HG03575 (cell line): ENCODE measurements around the gene SUSD6.
A peak's percentile ranks its signal among the peaks of the same experiment; 100 is the strongest.

Source experiments
- ATAC-seq: cut with Tn5 transposase; IDR thresholded peaks from one replicate; pipeline ENCODE4 v1.9.1; 2021; ENCODE audit not compliant: unreplicated experiment, insufficient number of reproducible peaks, low FRiP score; ENCODE audit errors: extremely low read depth

The SUSD6 gene

DNA sequence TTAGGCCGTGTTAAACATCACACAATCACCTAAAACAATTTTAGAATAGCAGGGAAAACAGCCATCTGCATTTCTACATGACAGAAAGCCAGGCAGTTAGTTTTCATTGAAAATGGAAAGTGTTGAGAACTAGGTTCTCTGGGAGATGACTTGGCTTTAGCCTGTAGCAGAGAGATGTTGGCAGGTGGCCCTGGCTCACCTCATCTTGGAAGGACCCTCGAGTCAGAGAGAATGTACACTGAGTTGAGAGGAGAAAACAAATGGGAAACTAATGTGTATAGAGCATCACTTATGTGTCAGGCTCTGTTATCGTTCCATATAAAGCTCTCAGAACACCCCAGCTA, 51.9 kb downstream of the SUSD6 start:
- ATAC-seq, result no peak

DNA sequence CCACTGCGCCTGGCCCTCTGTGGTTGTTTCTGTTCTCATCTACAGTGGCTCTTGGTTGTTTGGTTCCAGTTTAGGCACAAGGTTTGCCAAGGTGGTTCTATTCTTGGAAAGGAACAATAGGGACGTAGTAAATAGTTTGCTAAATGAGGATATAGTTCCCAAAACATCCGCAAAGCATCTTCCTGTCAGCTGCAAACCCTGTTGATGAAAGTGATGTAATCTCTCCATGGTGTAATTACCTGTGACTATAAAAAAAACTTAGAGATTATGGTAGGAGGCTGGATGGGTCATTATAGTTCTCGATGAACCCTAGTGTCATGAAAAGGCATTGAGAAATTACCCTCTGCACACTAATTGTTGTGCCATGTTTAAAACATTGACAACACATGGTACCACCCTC, 52.9 kb downstream of the SUSD6 start:
- ATAC-seq, result no peak

- ATAC-seq, result no peak
Measured at GRCh38 chr14:69664865-69665526, 53.6 kb downstream of the SUSD6 start.

DNA sequence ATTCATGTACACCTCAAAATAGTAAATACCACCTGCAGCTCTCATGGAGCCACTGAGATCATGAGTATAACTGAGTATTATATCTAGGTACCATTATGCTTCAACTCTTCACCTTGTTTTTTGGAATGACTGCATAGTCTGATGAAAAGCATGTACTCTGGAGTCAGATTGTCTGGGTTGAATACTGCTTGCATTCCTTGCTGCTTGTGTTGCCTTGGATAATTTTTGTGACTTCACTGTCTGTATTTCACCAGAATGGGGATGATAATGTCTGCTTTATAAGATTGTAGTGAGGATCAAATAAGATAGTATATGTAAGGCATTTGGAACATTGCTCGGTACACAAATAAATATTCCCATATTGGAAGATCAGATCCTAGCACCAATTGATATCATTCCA, 54.2 kb downstream of the SUSD6 start:
- no peak for ATAC-seq

GRCh38 chr14:69666112-69666511, 54.7 kb downstream of the SUSD6 start:
- ATAC-seq, result no peak

DNA sequence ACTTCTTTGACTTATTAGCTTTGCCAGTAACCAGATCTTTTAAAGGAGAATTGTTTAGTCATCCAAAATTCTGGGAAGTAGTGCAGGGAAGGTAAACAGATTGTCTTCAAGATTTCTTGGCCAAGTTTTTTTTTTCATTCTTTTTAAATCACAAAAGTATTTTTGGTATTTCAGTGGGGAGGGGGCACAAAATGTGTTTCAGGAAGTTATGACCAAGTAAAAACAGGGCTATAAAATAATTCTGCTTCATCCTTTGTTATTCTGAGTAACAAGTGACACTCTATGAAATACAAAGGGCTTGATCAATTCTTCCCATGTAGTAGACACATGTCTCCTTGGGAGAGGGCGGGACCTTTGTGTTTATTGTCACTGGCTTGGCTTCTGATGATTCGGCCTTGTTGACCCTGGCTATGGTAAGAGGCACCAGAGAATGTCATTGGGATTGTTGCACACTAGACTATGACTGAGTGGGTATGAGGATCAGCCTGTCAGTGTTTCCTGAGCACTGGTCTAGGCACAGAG, 55.4 kb downstream of the SUSD6 start:
- ATAC-seq, result no peak

DNA sequence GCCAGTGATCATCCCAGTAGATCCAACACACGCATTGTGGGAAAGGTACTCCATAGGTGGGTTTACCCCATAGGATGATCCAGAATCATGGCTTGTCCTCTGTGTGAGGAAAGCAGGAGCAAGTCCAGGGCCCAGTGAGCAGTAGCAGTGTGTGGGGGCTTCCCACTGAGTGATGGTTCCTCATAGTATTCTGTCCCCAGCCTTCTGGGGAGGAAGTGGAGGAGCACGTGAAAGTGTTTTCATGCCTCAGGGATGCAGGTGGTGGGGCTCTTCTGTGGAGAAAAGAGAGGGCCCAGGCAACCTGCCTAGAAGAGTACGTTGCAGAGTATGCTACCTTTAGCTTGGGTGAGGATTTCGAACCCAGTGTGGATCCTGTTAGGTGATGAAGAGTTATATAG, 56.5 kb downstream of the SUSD6 start:
- ATAC-seq, result no peak

GRCh38 chr14:69669375-69669774, 58.0 kb downstream of the SUSD6 start:
- ATAC-seq, result no peak

DNA sequence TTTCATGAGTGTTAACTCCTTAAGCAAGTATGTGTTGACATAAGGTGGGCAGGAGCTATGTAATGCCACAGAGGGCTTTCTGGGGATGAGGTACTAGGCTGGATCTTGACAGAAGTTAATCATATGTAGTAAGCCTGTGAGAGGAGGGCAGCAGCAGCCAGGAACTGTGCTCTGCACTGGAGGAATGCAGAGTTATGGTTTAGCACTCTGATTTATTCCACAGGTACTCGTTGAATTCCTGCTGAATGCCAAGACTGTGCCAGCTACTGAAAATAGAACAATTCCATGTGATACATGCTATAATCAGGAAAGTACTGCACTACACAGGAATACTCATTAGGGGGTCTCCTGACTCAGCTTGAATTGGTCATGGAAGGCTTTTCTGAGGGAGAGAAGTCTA, 58.7 kb downstream of the SUSD6 start:
- no peak for ATAC-seq

- ATAC-seq, result no peak
Measured at GRCh38 chr14:69671365-69672030, 60.1 kb downstream of the SUSD6 start.

DNA sequence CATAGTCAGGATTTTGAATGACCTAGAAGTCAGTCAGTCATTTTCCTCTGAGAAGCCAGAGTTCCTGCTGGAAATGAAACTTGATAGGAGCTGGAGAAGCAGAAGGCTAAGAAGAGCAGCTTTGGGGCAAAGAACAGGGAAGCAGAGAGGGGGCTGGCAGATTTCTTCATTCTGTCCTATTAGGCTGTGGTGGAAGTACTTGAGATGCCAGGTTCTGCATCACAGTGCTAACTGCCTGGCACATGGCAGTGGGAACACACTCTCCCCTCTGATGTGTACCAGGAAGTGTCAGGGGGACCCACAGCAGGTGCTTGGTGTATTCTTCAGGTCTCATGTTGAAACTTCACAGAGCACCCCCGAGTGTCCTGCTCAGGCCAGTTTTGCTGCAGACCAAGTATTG, 61.0 kb downstream of the SUSD6 start:
- no peak for ATAC-seq

DNA sequence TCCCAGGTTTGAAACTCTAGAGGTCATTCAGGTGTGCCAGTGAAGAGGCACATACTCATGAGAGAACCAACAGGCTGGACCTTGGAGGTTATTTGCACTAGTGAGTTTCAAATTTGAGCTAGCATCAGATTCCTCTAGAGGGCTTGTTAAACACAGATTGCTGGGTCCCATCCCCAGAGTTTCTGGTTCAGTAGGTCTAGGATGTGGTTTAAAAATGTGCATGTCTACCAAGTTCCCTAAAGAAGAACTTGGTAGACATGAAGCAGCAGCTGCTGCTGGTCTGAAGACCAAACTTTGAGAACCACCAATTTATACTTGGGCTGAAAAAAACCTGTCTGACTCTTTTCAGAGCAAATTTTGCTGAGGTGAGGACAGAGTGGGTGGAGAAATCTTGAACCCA, 61.7 kb downstream of the SUSD6 start:
- no peak for ATAC-seq

DNA sequence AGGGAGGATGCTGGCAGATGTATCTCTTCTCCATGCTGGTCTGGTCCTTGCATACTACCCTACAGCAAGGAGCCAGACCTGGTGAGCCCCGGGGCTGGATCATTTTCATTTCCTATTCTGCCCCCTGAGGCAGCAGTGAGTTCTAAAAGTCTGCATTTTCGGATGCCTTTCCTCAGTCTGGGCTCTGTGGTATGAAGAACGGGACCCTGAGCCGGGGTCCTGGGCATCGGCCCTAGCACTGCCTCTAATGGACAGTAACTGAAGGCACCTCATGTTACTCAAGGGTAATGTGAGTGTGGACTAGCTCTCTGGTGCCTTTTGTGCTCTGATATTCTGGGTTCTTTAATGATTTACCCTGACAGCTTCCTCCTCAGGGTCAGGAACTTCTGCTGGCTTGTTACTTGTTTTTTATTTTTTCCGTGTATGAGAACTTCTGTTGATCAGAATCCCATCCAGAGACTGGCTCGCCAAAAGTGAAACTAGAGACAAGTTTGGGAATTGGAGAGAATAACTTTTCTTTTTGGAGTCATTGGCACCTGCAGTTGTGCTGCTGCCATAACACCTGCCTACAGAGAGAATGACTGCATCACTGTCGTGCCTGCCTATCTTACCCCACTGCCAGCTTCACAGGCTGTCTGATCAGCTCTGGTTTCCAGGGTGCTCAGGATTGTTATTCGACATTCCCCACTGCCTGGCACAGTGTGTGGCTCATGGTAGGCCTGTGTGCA, 62.3 kb downstream of the SUSD6 start:
- ATAC-seq, result no peak

- no peak for ATAC-seq
Measured at GRCh38 chr14:69674546-69675244, 63.3 kb downstream of the SUSD6 start.

GRCh38 chr14:69675245-69675583, 63.8 kb downstream of the SUSD6 start:
- no peak for ATAC-seq

- ATAC-seq, result peak; percentile 45
Measured at GRCh38 chr14:69675877-69676416, 64.6 kb downstream of the SUSD6 start.

DNA sequence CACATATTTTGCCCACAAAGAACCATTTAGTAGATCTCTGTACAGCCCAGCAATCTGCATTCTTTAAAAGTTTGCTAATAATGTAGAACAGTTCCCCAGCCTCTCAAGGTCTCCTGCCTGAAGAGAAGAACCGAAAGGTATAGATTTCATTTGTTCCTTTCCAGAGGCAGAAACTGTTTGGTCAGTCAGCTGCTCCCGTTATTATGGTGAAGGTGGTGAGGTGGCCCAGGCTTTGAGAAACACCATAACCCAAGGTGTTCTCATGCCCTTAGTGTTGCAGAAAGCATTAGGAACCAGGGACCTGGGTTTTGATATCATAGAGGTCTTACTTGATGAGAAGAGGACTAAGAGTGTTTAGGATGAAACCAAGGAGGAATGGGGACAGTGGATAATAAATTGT, 65.3 kb downstream of the SUSD6 start:
- no peak for ATAC-seq

DNA sequence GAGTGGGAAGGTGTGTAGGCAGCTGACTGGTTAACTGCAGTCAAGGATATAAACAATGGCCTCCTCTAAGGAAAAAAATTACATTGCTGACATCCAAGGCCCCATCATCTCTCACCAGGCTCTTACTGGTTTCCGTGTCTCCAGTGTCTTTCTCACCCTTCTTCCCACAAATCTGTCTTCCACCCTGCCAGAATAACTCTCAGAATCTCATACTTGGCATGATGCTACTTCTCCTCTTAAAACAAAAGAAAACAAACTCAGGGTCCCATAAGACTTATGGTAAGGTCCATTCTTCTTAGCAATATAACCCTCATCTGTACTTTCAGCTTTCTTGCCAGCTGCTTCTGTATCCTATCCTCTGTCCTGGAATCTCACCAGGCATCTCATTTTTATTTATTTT, 68.9 kb downstream of the SUSD6 start:
- no peak for ATAC-seq

DNA sequence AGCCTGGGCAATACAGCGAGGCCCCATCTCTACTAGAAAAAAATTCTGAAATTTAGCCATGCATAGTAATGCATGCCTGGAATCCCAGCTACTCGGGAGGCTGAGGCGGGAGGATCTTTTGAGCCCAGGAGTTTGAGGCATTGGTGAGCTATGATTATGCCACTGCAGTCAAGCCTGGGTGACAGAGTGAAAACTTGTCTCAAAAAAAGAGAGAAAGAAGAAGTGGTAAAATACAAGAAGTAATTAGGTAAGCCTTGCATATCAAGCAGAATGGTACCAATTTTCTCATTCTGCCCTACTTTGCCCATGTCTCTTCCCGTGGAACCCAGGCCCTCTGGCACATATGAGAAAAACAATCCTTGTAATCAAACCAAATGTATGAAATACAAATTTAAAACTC, 70.7 kb downstream of the SUSD6 start:
- no peak for ATAC-seq
